ENCODE results near the gene GSTA5. TPM values are rescaled to one million over a fixed set of nuclear protein-coding genes. Genes with fewer than 3 reads are reported as not detected.
"Not testable (repeated sequence)": the region's sequence is repeated elsewhere in the genome, so short reads cannot be mapped to it uniquely, and the experiment has no call there.

The GSTA5 gene
- polyA plus RNA-seq, 10 donors: not detected

- peak; percentile 9 to 33 (median 16) for DNase-seq
These were observed 1.2 kb downstream of the GSTA5 start for GRCh38 chr6:52839124-52840055.

GRCh38 chr6:52834481-52834880 lies 6.1 kb downstream of the GSTA5 start:
- DNase-seq: no peak

- not testable (repeated sequence) for DNase-seq
These were observed 9.7 kb downstream of the GSTA5 start for GRCh38 chr6:52830869-52831268.

- no peak for DNase-seq
These were observed 11.4 kb downstream of the GSTA5 start for GRCh38 chr6:52829046-52829817.

GRCh38 chr6:52828621-52829020 lies 12.0 kb downstream of the GSTA5 start:
- DNase-seq: not testable (repeated sequence)

- DNase-seq: not testable (repeated sequence)
These were observed 13.4 kb downstream of the GSTA5 start for GRCh38 chr6:52827073-52827783.

- no peak for DNase-seq
These were observed 14.1 kb downstream of the GSTA5 start for GRCh38 chr6:52826513-52826912.

- not testable (repeated sequence) for DNase-seq
These were observed 14.6 kb downstream of the GSTA5 start for GRCh38 chr6:52825900-52826459.

GRCh38 chr6:52825270-52825793 lies 15.3 kb downstream of the GSTA5 start:
- not testable (repeated sequence) for DNase-seq

- no peak for DNase-seq
These were observed 18.8 kb downstream of the GSTA5 start for GRCh38 chr6:52821842-52822241.

- no peak for DNase-seq
These were observed 20.4 kb downstream of the GSTA5 start for GRCh38 chr6:52820198-52820597.

- peak in 2 of 3 donors; percentile 6 to 12 for DNase-seq
These were observed 25.2 kb downstream of the GSTA5 start for GRCh38 chr6:52815167-52816092.

GRCh38 chr6:52814545-52814944 lies 26.1 kb downstream of the GSTA5 start:
- not testable (repeated sequence) for DNase-seq

GRCh38 chr6:52809777-52810176 lies 30.8 kb downstream of the GSTA5 start:
- not testable (repeated sequence) for DNase-seq

- no peak for DNase-seq
These were observed 32.0 kb downstream of the GSTA5 start for GRCh38 chr6:52808660-52809059.

GRCh38 chr6:52803668-52804255 lies 36.9 kb downstream of the GSTA5 start, which contains the start of gene GSTA1:
Gene GSTA1 (minus strand): TSS chr6:52803816. CDS start chr6:52799267, 4,549 bp downstream.
- not testable (repeated sequence) for DNase-seq

GRCh38 chr6:52802806-52803205 lies 37.8 kb downstream of the GSTA5 start:
- DNase-seq: no peak

GRCh38 chr6:52801188-52801841 lies 39.3 kb downstream of the GSTA5 start:
- DNase-seq: no peak

- not testable (repeated sequence) for DNase-seq
These were observed 41.3 kb downstream of the GSTA5 start for GRCh38 chr6:52799272-52799671.

All from muscle of back (tissue), 11 donors.